GM11168 (cell line): ENCODE measurements around the gene CLPTM1L.
"Not testable (repeated sequence)": the region's sequence is repeated elsewhere in the genome, so short reads cannot be mapped to it uniquely, and the experiment has no call there.

Experiments used
- in situ Hi-C: fragments of 300-500 bp; cut with MboI; formaldehyde crosslinking; loops from one replicate; pipeline ENCODE4 v1.12.0; 2022; ENCODE audit warnings: low sequenced_read_pairs; ENCODE audit not compliant: unreplicated experiment

CLPTM1L gene

GRCh38 chr5:1363160-1363559 lies 18.3 kb upstream of the CLPTM1L start:
- in situ Hi-C loops, result no loop called here

- in situ Hi-C loops, result no loop called here
Measured at GRCh38 chr5:1362242-1363015, 17.5 kb upstream of the CLPTM1L start.

- in situ Hi-C loops, result no loop called here
Measured at GRCh38 chr5:1360861-1361260, 16.0 kb upstream of the CLPTM1L start.

- in situ Hi-C loops, result not testable (repeated sequence)
Measured at GRCh38 chr5:1360367-1360766, 15.5 kb upstream of the CLPTM1L start.

GRCh38 chr5:1359713-1360112 lies 14.8 kb upstream of the CLPTM1L start:
- in situ Hi-C loops, result no loop called here

GRCh38 chr5:1359031-1359645 lies 14.2 kb upstream of the CLPTM1L start:
- in situ Hi-C loops, result no loop called here

- in situ Hi-C loops, result no loop called here
Measured at GRCh38 chr5:1358726-1359025, 13.8 kb upstream of the CLPTM1L start.

GRCh38 chr5:1357946-1358725 lies 13.2 kb upstream of the CLPTM1L start:
- in situ Hi-C loops, result no loop called here

GRCh38 chr5:1356873-1357787 lies 12.2 kb upstream of the CLPTM1L start:
- in situ Hi-C loops, result no loop called here

GRCh38 chr5:1354576-1354975 lies 9.7 kb upstream of the CLPTM1L start:
- in situ Hi-C loops, result no loop called here

GRCh38 chr5:1352231-1353219 lies 7.6 kb upstream of the CLPTM1L start:
- in situ Hi-C loops, result no loop called here

GRCh38 chr5:1351156-1351555 lies 6.3 kb upstream of the CLPTM1L start:
- in situ Hi-C loops, result no loop called here

- in situ Hi-C loops, result no loop called here
Measured at GRCh38 chr5:1349246-1349645, 4.3 kb upstream of the CLPTM1L start.

GRCh38 chr5:1348986-1349245 lies 4.0 kb upstream of the CLPTM1L start:
- in situ Hi-C loops, result no loop called here

GRCh38 chr5:1347571-1347970 lies 2.7 kb upstream of the CLPTM1L start:
- in situ Hi-C loops, result no loop called here

GRCh38 chr5:1346627-1347440 lies 1.9 kb upstream of the CLPTM1L start:
- in situ Hi-C loops, result no loop called here

GRCh38 chr5:1345876-1346626 lies 1.2 kb upstream of the CLPTM1L start:
- in situ Hi-C loops, result no loop called here
